ENCODE measurements around the gene NAA80. TPM values are rescaled to one million over a fixed set of nuclear protein-coding genes. Genes with fewer than 3 reads are reported as not detected.
A peak's percentile ranks its signal among the peaks of the same experiment; 100 is the strongest.

NAA80 gene
- total and polyA plus RNA-seq, 2 of the 8 experiments (the other 6 are each of a cell fraction or from before 2014, with no cell fraction given), result 11.3 to 16.7 TPM

DNA sequence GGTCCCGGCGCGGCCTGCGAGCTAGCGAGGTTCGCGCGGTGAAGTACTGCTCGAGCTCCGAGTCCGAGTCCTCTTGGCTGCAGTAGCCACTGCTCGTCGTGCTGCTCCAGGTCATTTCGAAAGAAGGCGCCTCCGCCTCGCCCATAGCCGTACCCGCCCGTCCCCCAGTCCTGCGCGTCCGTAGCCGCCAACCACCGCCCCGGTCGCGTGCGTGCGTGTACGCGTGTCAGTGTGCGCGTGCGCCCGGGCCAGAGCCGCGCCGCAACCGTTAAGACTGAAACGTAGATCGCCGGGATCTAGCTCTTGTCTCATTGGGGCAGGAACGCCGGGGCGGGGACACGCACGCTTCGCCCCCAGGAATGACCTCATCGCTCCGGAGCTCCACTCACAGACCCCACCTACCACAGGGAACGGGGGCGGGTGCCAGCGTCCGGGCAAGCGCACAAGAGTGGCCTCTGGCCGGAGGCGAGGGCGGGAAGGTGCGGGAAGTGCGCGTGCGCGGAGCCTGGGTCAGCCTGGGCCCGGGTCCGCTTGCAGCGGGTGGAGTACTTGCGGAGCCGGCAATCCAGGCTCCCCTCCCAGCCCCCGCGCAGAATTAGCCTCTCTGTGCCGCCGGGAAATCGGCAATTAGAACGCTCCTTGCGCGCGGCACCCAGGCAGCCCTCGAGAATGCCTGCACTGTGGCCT, 38.1 kb upstream of the NAA80 start (continued):
- TF ChIP-seq CHD7 (IDR thresholded peaks at IDR 0.05; ENCODE audit: insufficient replicate concordance, low read length) (no peak), BRCA1 (IDR thresholded peaks at IDR 0.05; ENCODE audit: low read depth, low read length) (no peak), JUND (IDR thresholded peaks at IDR 0.05; ENCODE audit: low read length) (peak; percentile 91), PHF8 (conservative IDR thresholded peaks at IDR 0.05; ENCODE audit: low read depth, low read length) (peak; percentile 79; the same call in 1 of the 2 replicates), POLR2AphosphoS5 (IDR thresholded peaks at IDR 0.05; ENCODE audit: low read depth, low read length) (peak; percentile 75; the same call in 1 of the 2 replicates), POLR2A (IDR thresholded peaks at IDR 0.05; ENCODE audit: control extremely low read depth in 1 of 2, low read depth in 2 of 2, low read length in 2 of 2) (peak in 1 of 2 experiments; percentile 54; a peak in 2 of 3 replicates), CREB1 (IDR thresholded peaks at IDR 0.05) (peak; percentile 71), GTF2F1 (IDR thresholded peaks at IDR 0.05; ENCODE audit: borderline replicate concordance, low read depth, low read length) (0 out of 2 replicates have a peak, but pooled peaks have one; percentile 19), KDM4A (IDR thresholded peaks at IDR 0.05; ENCODE audit: low read depth, low read length, severe bottlenecking) (peak; percentile 87), YY1 (IDR thresholded peaks at IDR 0.05; ENCODE audit: low read depth, low read length) (no peak), TEAD4 (IDR thresholded peaks at IDR 0.05; ENCODE audit: low read depth, low read length) (0 out of 2 replicates have a peak, but pooled peaks have one; percentile 5)

All from H1 (cell line).